HG02571 (cell line): Measurements from ENCODE around the gene MAFG.

Experiments used
- ATAC-seq: cut with Tn5 transposase; IDR thresholded peaks from one replicate; pipeline ENCODE4 v1.9.1; 2021; ENCODE audit warnings: mild to moderate bottlenecking, moderate library complexity; ENCODE audit not compliant: unreplicated experiment

The MAFG gene

DNA sequence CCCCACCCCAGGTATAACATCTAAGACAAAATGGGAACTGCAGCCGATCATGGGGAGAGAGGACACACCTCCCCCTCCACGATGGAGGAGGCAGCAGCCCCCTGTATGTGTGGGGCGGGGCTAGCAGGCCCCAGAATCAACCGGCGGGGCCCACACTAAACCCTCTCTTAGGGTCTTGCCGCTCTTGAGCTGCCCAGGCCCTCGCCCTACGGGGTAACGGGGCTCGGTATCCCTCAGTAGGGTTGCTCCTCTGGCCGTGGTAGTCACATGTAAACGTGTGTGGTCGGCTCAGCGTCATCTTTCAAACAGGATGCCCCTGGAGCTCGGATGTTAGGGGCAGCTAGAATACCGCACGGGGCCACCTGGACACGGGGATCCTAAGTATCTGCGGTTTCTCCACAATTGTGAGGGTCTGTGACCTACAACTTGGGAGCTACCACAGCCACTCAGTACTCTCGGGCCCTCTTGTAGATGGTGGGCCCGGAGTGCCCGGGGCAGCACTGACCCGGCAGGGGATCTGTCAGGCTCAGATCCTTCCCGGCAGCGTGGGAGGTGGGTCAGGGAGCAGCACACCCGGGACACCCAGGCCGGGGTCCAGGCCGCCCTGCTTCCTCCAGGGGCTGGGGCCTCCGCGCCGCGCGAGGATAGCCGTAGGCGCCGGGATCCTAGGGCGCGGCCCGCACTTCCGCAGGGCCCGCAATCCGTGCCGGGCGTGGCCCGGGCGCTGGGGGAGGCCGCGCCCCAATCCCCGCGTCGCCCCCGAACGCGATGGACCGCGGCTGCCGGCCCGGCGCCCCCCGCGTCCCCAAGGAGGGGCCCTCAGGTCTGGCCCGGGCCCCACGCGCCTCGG is 57.2 kb downstream of the MAFG start:
- no peak for ATAC-seq

DNA sequence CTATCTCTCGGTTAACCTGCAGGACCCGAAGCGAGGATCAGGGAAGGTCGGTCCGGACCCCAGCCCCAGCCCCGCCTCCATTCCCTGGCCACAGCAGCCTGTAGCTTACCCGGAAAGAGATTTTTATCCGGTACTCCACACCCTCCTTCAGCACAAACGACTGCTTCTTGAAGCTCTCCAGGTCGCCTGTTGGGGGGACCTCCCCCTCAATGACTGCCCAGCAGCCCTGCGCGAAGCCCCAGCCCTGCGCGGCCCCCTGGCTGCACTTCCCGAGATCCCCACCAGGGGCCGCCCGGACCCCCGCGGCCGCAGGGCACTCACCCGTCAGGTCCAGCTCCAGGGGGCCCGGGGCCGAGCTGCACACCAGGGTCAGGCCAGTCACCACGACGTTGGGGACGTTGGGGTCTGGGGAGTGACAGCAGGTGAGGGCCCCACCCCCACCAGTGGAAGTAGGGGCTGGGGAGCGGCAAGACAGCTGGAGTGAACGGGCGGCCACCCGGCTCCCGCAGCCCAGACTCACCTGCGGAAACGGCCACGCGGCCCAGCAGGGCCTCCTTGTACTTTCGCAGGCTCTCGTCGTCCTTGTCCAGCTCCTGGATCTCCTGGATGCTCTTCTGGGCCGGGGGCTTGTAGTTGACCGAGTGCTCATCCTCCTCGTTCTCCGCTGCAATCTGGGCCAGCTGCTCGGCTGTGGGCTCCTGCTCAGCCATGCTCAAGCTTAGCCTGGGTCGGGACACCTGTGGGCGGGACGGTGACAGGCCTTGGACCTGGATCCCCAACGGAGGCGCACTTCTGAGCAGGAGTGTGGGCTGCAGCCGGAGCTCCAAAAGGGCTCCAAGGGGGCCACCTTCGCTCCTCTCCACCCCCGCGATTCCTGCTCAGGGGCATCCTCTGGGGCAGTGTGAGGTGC is 58.1 kb downstream of the MAFG start:
- no peak for ATAC-seq

DNA sequence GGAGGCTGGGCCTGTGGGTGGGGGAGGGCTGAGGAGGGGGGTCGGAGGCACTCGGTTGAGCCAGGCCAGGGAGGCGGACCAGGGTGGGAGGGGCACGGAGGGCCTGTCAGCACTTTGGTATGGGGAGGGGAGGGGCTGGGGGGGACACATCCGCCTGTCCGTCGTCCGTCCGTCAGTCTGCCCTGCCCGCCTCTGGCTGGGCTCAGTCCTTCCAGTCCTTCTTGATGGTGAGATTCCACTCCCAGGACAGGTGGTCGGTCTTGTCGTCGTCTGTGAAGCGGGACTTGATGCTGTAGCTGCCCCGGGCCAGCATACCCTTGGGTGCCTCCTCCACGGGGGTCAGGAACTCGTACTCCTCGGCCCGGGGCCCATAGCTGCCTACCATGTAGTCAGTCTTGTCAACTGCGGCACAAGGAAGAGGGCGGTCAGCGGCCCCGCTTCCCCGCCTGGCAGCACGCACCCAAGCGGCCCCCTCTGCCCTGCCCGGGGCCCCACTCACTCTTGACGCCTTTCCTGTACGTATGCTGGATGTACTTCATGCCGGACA is 58.8 kb downstream of the MAFG start:
- ATAC-seq, result no peak
